Stimulated activated CD4-positive, alpha-beta T cell treated with anti-CD3 and anti-CD28 coated beads, TNF-alpha, amount 100 ng/mL, for 4 hours (primary cell): ENCODE data around the gene ARL8B.
"Not testable (repeated sequence)": the region's sequence is repeated elsewhere in the genome, so short reads cannot be mapped to it uniquely, and the experiment has no call there.

Experiments used
- DNase-seq, 3 experiments: peaks; one replicate each; pipeline ENCODE4 v3.0.0-alpha.2; 2020; ENCODE audit warnings: low read depth in 3 of 3

ARL8B gene

GRCh38 chr3:5122030-5122740, at the start of gene ARL8B:
TSS of gene ARL8B (plus strand) at chr3:5122292. CDS start at chr3:5122466, 174 bp downstream.
- peak; percentile 83 to 90 (median 85) for DNase-seq

GRCh38 chr3:5073374-5074085, 48.6 kb upstream of the ARL8B start:
- DNase-seq, result no peak

GRCh38 chr3:5078151-5078550, 43.9 kb upstream of the ARL8B start:
- DNase-seq, result no peak

GRCh38 chr3:5079761-5080160, 42.3 kb upstream of the ARL8B start:
- DNase-seq, result no peak

- no peak for DNase-seq
Measured at GRCh38 chr3:5080779-5081550, 41.1 kb upstream of the ARL8B start.

GRCh38 chr3:5081973-5082788, 39.9 kb upstream of the ARL8B start:
- not testable (repeated sequence) for DNase-seq

- no peak for DNase-seq
Measured at GRCh38 chr3:5082789-5083115, 39.3 kb upstream of the ARL8B start.

GRCh38 chr3:5084224-5084623, 37.9 kb upstream of the ARL8B start:
- DNase-seq, result no peak

- DNase-seq, result no peak
Measured at GRCh38 chr3:5086708-5087107, 35.4 kb upstream of the ARL8B start.

- no peak for DNase-seq
Measured at GRCh38 chr3:5087209-5087608, 34.9 kb upstream of the ARL8B start.

GRCh38 chr3:5090197-5090596, 31.9 kb upstream of the ARL8B start:
- DNase-seq, result no peak

- no peak for DNase-seq
Measured at GRCh38 chr3:5092018-5092417, 30.1 kb upstream of the ARL8B start.

- no peak for DNase-seq
Measured at GRCh38 chr3:5093731-5094130, 28.4 kb upstream of the ARL8B start.

- no peak for DNase-seq
Measured at GRCh38 chr3:5095886-5096285, 26.2 kb upstream of the ARL8B start.

- no peak for DNase-seq
Measured at GRCh38 chr3:5096336-5097008, 25.6 kb upstream of the ARL8B start.

- DNase-seq, result no peak
Measured at GRCh38 chr3:5098346-5098745, 23.7 kb upstream of the ARL8B start.

- DNase-seq, result no peak
Measured at GRCh38 chr3:5102532-5102931, 19.6 kb upstream of the ARL8B start.

- no peak for DNase-seq
Measured at GRCh38 chr3:5103743-5104142, 18.3 kb upstream of the ARL8B start.

GRCh38 chr3:5105050-5105449, 17.0 kb upstream of the ARL8B start:
- no peak for DNase-seq

GRCh38 chr3:5106371-5106770, 15.7 kb upstream of the ARL8B start:
- not testable (repeated sequence) for DNase-seq

GRCh38 chr3:5106933-5107334, 15.2 kb upstream of the ARL8B start:
- not testable (repeated sequence) for DNase-seq
